ENCODE data around the gene SMOC2.

SMOC2 gene

DNA sequence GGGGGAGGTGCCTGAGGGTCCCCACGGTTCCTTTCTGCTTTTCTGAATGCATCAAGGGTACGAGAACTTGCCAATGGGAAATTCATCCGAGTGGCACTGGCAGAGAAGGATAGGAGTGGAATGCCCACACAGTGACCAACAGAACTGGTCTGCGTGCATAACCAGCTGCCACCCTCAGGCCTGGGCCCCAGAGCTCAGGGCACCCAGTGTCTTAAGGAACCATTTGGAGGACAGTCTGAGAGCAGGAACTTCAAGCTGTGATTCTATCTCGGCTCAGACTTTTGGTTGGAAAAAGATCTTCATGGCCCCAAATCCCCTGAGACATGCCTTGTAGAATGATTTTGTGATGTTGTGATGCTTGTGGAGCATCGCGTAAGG, 226.4 kb downstream of the SMOC2 start (continued):
- TF ChIP-seq, protein P1, sequence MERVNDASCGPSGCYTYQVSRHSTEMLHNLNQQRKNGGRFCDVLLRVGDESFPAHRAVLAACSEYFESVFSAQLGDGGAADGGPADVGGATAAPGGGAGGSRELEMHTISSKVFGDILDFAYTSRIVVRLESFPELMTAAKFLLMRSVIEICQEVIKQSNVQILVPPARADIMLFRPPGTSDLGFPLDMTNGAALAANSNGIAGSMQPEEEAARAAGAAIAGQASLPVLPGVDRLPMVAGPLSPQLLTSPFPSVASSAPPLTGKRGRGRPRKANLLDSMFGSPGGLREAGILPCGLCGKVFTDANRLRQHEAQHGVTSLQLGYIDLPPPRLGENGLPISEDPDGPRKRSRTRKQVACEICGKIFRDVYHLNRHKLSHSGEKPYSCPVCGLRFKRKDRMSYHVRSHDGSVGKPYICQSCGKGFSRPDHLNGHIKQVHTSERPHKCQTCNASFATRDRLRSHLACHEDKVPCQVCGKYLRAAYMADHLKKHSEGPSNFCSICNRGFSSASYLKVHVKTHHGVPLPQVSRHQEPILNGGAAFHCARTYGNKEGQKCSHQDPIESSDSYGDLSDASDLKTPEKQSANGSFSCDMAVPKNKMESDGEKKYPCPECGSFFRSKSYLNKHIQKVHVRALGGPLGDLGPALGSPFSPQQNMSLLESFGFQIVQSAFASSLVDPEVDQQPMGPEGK (tag by site-specific recombination; IDR thresholded peaks at IDR 0.05) = no peak

GRCh38 chr6:168670401-168670985, 229.5 kb downstream of the SMOC2 start:
- CTCF ChIA-PET = no interaction called here
- peaks cover under 1% of the 10 kb centered on the region; the same call in 1 of the 2 replicates for H3K4me1 ChIP-seq (ENCODE audit: control insufficient read depth, insufficient read depth, low read length)
- TF ChIP-seq ZBTB26 (tag by site-specific recombination; optimal IDR thresholded peaks at IDR 0.05) (no peak), SP7 (tag by site-specific recombination; IDR thresholded peaks at IDR 0.05) (no peak), ZNF510 (tag by site-specific recombination; IDR thresholded peaks at IDR 0.05; ENCODE audit: insufficient replicate concordance) (no peak), ZIC2 (tag by site-specific recombination; IDR thresholded peaks at IDR 0.05) (no peak), SP3 (tag by site-specific recombination; IDR thresholded peaks at IDR 0.05) (no peak), ZNF16 (tag by site-specific recombination; IDR thresholded peaks at IDR 0.05; ENCODE audit: low read depth) (no peak), ZNF416 (tag by site-specific recombination; IDR thresholded peaks at IDR 0.05) (no peak), ZNF10 (tag by site-specific recombination; IDR thresholded peaks at IDR 0.05) (no peak), ZFP41 (tag by site-specific recombination; IDR thresholded peaks at IDR 0.05; ENCODE audit: borderline replicate concordance) (no peak), HOXC10 (CRISPR knock-in tag; IDR thresholded peaks at IDR 0.05) (no peak), GFI1B (tag by site-specific recombination; IDR thresholded peaks at IDR 0.05) (no peak), ZNF544 (tag by site-specific recombination; IDR thresholded peaks at IDR 0.05) (no peak), ZNF624 (tag by site-specific recombination; IDR thresholded peaks at IDR 0.05) (no peak), ZNF561 (tag by site-specific recombination; IDR thresholded peaks at IDR 0.05; ENCODE audit: borderline replicate concordance) (no peak), AEBP2 (tag by site-specific recombination; IDR thresholded peaks at IDR 0.05; ENCODE audit: borderline replicate concordance) (no peak), KLF1 (tag by site-specific recombination; IDR thresholded peaks at IDR 0.05) (no peak), ZNF701 (tag by site-specific recombination; IDR thresholded peaks at IDR 0.05) (no peak), CTCF (tag by site-specific recombination; IDR thresholded peaks at IDR 0.05) (no peak), ZNF560 (tag by site-specific recombination; IDR thresholded peaks at IDR 0.05; ENCODE audit: borderline replicate concordance) (no peak)
- TF ChIP-seq, protein P2, sequence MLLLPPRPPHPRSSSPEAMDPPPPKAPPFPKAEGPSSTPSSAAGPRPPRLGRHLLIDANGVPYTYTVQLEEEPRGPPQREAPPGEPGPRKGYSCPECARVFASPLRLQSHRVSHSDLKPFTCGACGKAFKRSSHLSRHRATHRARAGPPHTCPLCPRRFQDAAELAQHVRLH (tag by site-specific recombination; IDR thresholded peaks at IDR 0.05) = no peak
- no peaks in the 10 kb centered on the region for H3K9me3 ChIP-seq (ENCODE audit: control insufficient read depth, insufficient read depth, low read depth, low read length)
- no peak overlapping the region for H3K4me3 ChIP-seq (ENCODE audit: low read depth, low read length)
- POLR2A ChIA-PET = no interaction called here
- H3K36me3 ChIP-seq (ENCODE audit: control insufficient read depth in 2 of 2, insufficient read depth in 1 of 2, low read length in 2 of 2) = no peaks in the 10 kb centered on the region
- no peak overlapping the region for H3K27ac ChIP-seq (ENCODE audit: extremely low read depth, low read depth, low read length)

All from HEK293 (cell line).